HFFc6 (cell line): ENCODE results near the gene BABAM2. TPM values are rescaled to one million over a fixed set of nuclear protein-coding genes. Genes with fewer than 3 reads are reported as not detected.

Experiments
- DNase-seq: peaks from one replicate; pipeline ENCODE4 v3.0.0-alpha.2; 2018
- H3K27ac Mint-ChIP-seq: 2 replicates; pipeline ENCODE4 v1.8.0; 2020; ENCODE audit warnings: mild to moderate bottlenecking, mixed read lengths
- H3K27me3 Mint-ChIP-seq: 2 replicates; pipeline ENCODE4 v1.8.0; 2021; ENCODE audit warnings: mild to moderate bottlenecking, moderate library complexity, mixed read lengths; ENCODE audit not compliant: insufficient read depth
- H3K36me3 Mint-ChIP-seq: 2 replicates; pipeline ENCODE4 v1.8.0; 2021; ENCODE audit warnings: low read depth, mixed read lengths
- H3K4me1 Mint-ChIP-seq: 2 replicates; pipeline ENCODE4 v1.8.0; 2020; ENCODE audit warnings: low read depth, mixed read lengths
- H3K4me3 Mint-ChIP-seq: 2 replicates; pipeline ENCODE4 v1.8.0; 2020; ENCODE audit warnings: mild to moderate bottlenecking, moderate library complexity, mixed read lengths
- H3K9me3 Mint-ChIP-seq: 2 replicates; pipeline ENCODE4 v1.8.0; 2020; ENCODE audit warnings: mild to moderate bottlenecking, mixed read lengths
- total RNA-seq, 6 experiments: library from RNA; stranded (reverse); fragmentation: NEBNext Ultra II Directional; extraction: Animal tissue kit (Norgen Biotek cat#: 25700); gene quantifications; 2 replicates in 1 of 6; 3 replicates in 5 of 6; pipeline ENCODE4 v1.2.3, GENCODE V29; 2021
- TF ChIP-seq, protein P1 (sequence below): fragments of 200-600 bp; sonication (generic); IDR thresholded peaks from 2 replicates; pipeline ENCODE4 v1.5.0; 2021; ENCODE audit warnings: antibody characterized with exemption, mild to moderate bottlenecking

The BABAM2 gene
- total RNA-seq, 6 experiments from 2014 or later, result 30.8 to 46.6 (median 41.2) TPM

DNA sequence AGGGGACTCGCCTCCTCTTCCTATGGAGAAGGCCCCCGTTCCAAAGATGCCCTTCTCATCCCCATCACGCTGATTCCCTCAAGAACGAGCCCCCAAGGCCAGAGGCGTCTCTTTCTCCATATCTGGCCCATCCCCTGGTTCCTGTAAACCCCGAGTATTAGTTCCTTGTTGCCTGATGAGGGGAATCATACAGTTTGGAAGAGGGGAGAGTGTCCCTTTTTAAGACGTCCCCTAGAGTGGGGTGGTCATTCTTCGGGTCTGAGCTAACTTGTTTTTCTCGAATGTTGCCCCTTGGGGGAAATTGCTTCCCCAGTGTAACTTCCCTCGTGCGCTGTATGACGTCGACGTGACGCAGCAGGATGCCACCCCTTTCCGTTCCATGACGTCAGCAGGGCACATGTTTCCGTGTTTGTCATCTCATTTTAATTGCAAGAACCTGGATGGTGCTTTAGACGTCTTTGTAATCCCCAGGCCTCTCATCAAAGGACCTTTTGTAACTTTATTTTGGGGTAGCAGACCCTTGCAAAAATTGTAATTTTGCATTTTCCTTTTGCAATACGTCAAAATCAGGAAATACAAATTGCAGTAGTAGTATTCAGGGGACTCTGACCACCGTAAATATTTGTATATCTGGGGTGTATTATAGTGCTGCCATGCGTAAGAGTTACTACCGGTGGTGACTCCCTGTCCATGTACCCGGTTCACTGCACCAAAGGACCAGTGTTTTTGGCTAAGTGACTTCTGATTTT, 569 bp downstream of the BABAM2 start:
- Mint-ChIP-seq H3K4me1 (peaks cover 62% of the 10 kb centered on the region), H3K4me3 (peak overlapping the region; percentile 97), H3K36me3 (peaks cover 36% of the 10 kb centered on the region), H3K9me3 (no peaks in the 10 kb centered on the region), H3K27ac (peak overlapping the region; percentile 98), H3K27me3 (peaks cover 2% of the 10 kb centered on the region; the same call in 1 of the 2 replicates)
- peak; percentile 51 for DNase-seq
- TF ChIP-seq, protein P1, sequence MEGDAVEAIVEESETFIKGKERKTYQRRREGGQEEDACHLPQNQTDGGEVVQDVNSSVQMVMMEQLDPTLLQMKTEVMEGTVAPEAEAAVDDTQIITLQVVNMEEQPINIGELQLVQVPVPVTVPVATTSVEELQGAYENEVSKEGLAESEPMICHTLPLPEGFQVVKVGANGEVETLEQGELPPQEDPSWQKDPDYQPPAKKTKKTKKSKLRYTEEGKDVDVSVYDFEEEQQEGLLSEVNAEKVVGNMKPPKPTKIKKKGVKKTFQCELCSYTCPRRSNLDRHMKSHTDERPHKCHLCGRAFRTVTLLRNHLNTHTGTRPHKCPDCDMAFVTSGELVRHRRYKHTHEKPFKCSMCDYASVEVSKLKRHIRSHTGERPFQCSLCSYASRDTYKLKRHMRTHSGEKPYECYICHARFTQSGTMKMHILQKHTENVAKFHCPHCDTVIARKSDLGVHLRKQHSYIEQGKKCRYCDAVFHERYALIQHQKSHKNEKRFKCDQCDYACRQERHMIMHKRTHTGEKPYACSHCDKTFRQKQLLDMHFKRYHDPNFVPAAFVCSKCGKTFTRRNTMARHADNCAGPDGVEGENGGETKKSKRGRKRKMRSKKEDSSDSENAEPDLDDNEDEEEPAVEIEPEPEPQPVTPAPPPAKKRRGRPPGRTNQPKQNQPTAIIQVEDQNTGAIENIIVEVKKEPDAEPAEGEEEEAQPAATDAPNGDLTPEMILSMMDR, result no peak

DNA sequence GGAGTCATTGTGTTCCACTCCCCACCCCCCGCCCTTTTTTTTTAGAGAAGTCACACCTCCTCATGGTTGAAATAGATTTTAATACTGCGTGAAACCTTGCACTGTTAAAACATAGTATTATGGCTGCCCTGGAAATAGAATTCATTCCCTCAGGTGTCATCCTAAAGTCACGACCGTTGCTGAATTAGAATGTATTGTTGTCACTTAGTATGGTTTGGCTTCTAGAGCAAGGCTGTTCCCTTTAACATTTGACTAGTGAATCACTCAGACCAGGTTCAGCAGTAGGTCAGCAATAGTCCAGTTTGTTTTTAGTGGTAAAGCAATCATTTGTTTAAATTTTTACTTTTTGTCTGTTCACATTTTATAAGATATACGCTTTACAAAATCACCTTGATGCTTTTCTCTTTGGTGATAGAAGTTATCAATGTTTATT, 1.2 kb downstream of the BABAM2 start:
- Mint-ChIP-seq H3K27ac (peak overlapping the region; percentile 98), H3K36me3 (peaks cover 42% of the 10 kb centered on the region), H3K27me3 (peaks cover 2% of the 10 kb centered on the region; the same call in 1 of the 2 replicates), H3K9me3 (no peaks in the 10 kb centered on the region), H3K4me3 (peak overlapping the region; percentile 97), H3K4me1 (peaks cover 58% of the 10 kb centered on the region)
- TF ChIP-seq, protein P1, result no peak
- DNase-seq, result no peak

DNA sequence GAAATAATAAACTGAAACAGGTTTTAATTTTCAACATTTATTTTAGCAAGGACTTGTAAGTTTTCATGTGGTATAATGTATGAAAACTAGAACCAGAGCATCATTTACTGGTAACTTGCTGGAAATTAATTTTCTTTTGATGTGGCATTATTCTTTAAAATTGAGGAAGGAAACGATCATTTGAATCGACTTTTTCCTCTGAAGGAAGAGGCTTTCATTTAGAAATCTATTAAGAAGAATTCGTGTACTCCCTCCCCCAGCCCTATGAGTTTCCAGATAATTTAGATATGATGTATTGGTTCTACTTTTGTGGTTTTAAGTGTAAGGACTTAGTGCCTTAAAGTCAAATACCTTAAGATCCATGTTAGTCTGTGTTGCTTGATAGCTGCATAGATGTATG, 2.5 kb downstream of the BABAM2 start:
- Mint-ChIP-seq H3K4me1 (peaks cover 50% of the 10 kb centered on the region), H3K4me3 (no peak overlapping the region)

DNA sequence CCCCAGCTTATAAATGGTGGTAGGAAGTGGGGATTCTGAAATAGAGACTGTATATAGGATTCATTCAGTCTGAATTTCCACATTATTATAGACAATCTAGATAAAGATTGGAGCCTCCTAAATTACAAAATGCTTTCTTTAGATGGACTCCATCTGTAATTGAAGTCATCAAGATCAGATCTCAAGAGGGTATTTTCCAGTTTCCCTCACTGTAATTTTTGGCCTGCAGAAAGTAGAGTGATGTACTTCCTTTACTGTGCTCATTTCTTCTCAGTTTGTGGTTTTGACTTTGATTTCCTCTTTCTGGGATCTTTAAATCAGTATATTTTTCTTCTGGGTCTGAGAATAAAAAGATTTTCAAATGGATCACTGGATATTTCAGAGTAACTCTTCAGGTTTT, 7.2 kb downstream of the BABAM2 start:
- Mint-ChIP-seq H3K36me3 (peaks cover 48% of the 10 kb centered on the region), H3K4me1 (peaks cover 40% of the 10 kb centered on the region), H3K4me3 (no peak overlapping the region)

More for the DNA sequence above, 2.5 kb downstream of the BABAM2 start:
- DNase-seq, result no peak
- Mint-ChIP-seq H3K27ac (no peak overlapping the region), H3K36me3 (peaks cover 54% of the 10 kb centered on the region), H3K27me3 (peaks cover 2% of the 10 kb centered on the region; the same call in 1 of the 2 replicates), H3K9me3 (no peaks in the 10 kb centered on the region)
- TF ChIP-seq, protein P1, result no peak

GRCh38 chr2:27901234-27901633, 10.7 kb downstream of the BABAM2 start:
- H3K4me1 Mint-ChIP-seq, result peaks cover 59% of the 10 kb centered on the region
- TF ChIP-seq, protein P1, result no peak
- no peak for DNase-seq

More for the DNA sequence above, 7.2 kb downstream of the BABAM2 start:
- Mint-ChIP-seq H3K27ac (no peak overlapping the region), H3K27me3 (no peaks in the 10 kb centered on the region), H3K9me3 (no peaks in the 10 kb centered on the region)
- no peak for DNase-seq
- TF ChIP-seq, protein P1, result no peak

More at GRCh38 chr2:27901234-27901633, 10.7 kb downstream of the BABAM2 start:
- Mint-ChIP-seq H3K36me3 (peaks cover 47% of the 10 kb centered on the region), H3K4me3 (no peak overlapping the region; the same call in 1 of the 2 replicates), H3K9me3 (no peaks in the 10 kb centered on the region), H3K27me3 (no peaks in the 10 kb centered on the region), H3K27ac (peak overlapping the region; percentile 70; the same call in 1 of the 2 replicates)
